Measurements from ENCODE around the gene AFG3L2. TPM values are rescaled to one million over a fixed set of nuclear protein-coding genes. Genes with fewer than 3 reads are reported as not detected.

AFG3L2 gene
- total and polyA plus RNA-seq, 10 of the 15 experiments (the other 5 are each of a cell fraction or from before 2014, with no cell fraction given): 21.0 to 72.7 (median 57.7) TPM

DNA sequence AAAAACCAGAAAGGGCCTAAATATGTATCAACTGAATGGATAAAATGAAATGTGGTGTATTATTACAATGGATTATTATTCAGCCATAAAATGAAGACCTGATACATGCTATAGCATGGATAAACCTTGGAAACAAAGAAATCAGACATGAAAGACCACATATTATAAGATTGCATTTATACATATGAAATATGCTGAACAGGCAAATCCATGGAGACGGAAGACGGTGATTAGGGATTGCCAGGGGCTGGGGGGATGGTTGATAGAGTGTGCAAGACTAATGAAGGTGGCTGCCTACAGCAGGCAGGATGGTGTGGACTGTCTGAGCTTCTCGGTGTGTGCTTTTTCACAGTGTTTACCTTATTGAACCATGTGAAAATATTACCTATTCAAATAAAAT lies 11.4 kb upstream of the AFG3L2 start:
- CTCF ChIA-PET: no interaction called here
- no peaks in the 10 kb centered on the region for H3K27me3 ChIP-seq (replicated peaks in 1 of 2; ENCODE audit: control insufficient read depth in 2 of 2, insufficient read depth in 2 of 2, low read length in 1 of 2)
- no TSS peak for BruUV-seq (replicated peaks)
- H3K9ac ChIP-seq (ENCODE audit: control insufficient read depth, insufficient read depth, low read length): no peak overlapping the region
- SMC1A ChIA-PET (ENCODE audit: uncharacterized antibody, unreplicated experiment): no interaction called here
- H3K36me3 ChIP-seq (ENCODE audit: control insufficient read depth in 2 of 2, insufficient read depth in 2 of 2, low read length in 1 of 2): no peaks in the 10 kb centered on the region
- TF ChIP-seq, protein P1, sequence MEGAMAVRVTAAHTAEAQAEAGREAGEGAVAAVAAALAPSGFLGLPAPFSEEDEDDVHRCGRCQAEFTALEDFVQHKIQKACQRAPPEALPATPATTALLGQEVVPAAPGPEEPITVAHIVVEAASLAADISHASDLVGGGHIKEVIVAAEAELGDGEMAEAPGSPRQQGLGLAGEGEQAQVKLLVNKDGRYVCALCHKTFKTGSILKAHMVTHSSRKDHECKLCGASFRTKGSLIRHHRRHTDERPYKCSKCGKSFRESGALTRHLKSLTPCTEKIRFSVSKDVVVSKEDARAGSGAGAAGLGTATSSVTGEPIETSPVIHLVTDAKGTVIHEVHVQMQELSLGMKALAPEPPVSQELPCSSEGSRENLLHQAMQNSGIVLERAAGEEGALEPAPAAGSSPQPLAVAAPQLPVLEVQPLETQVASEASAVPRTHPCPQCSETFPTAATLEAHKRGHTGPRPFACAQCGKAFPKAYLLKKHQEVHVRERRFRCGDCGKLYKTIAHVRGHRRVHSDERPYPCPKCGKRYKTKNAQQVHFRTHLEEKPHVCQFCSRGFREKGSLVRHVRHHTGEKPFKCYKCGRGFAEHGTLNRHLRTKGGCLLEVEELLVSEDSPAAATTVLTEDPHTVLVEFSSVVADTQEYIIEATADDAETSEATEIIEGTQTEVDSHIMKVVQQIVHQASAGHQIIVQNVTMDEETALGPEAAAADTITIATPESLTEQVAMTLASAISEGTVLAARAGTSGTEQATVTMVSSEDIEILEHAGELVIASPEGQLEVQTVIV (IDR thresholded peaks at IDR 0.05; ENCODE audit: borderline replicate concordance, partially characterized antibody): no peak
- TF ChIP-seq BACH1 (IDR thresholded peaks at IDR 0.05; ENCODE audit: borderline replicate concordance) (no peak), CHD1 (IDR thresholded peaks at IDR 0.05; ENCODE audit: low read depth, low read length) (no peak)
- TF ChIP-seq, protein P2, sequence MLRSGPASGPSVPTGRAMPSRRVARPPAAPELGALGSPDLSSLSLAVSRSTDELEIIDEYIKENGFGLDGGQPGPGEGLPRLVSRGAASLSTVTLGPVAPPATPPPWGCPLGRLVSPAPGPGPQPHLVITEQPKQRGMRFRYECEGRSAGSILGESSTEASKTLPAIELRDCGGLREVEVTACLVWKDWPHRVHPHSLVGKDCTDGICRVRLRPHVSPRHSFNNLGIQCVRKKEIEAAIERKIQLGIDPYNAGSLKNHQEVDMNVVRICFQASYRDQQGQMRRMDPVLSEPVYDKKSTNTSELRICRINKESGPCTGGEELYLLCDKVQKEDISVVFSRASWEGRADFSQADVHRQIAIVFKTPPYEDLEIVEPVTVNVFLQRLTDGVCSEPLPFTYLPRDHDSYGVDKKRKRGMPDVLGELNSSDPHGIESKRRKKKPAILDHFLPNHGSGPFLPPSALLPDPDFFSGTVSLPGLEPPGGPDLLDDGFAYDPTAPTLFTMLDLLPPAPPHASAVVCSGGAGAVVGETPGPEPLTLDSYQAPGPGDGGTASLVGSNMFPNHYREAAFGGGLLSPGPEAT (IDR thresholded peaks at IDR 0.05; ENCODE audit: low read depth): no peak
- 63% methylated on average over 3 of the region's 3 CpGs for WGBS (ENCODE audit: insufficient coverage, insufficient replicate concordance, low lambda C conversion rate, missing lambda C conversion rate)
- no peak overlapping the region for H3K4me3 ChIP-seq
- H3K27ac ChIP-seq (ENCODE audit: control insufficient read depth, insufficient read depth): no peak overlapping the region
- DNase-seq (ENCODE audit: low read depth, low spot score) (no peak), FAIRE-seq (no peak), ATAC-seq (no peak)
- intact Hi-C loops (cut with micrococcal nuclease; ENCODE audit: unreplicated experiment) (no loop called here), in situ Hi-C loops (cut with MboI) (no loop called here)
- POLR2A ChIA-PET: no interaction called here
- no peaks in the 10 kb centered on the region for H3K79me2 ChIP-seq (ENCODE audit: control insufficient read depth, insufficient read depth, low read length)
- H4K20me1 ChIP-seq (ENCODE audit: control insufficient read depth, insufficient read depth): no peaks in the 10 kb centered on the region
- RAD21 ChIA-PET (ENCODE audit: unreplicated experiment): no interaction called here
- H3K4me1 ChIP-seq (ENCODE audit: control insufficient read depth, insufficient read depth, low read length): no peaks in the 10 kb centered on the region
- no peak overlapping the region for H3K4me2 ChIP-seq (ENCODE audit: control insufficient read depth, insufficient read depth)
- H2AFZ ChIP-seq (ENCODE audit: control insufficient read depth, low read depth, low read length): no peak overlapping the region
- H3K9me3 ChIP-seq (replicated peaks; ENCODE audit: control insufficient read depth, insufficient read depth, low read length): no peaks in the 10 kb centered on the region

All from GM12878 (cell line).